ENCODE measurements around the gene SLC22A16. TPM values are rescaled to one million over a fixed set of nuclear protein-coding genes. Genes with fewer than 3 reads are reported as not detected.

Gene SLC22A16
- total and polyA plus RNA-seq, 2 of the 8 experiments (the other 6 are each of a cell fraction or from before 2014, with no cell fraction given), result not detected

- no peak for TF ChIP-seq MAX (IDR thresholded peaks at IDR 0.05)
These were observed 81.2 kb downstream of the SLC22A16 start (continued) for GRCh38 chr6:110395221-110395620.
